Spleen (tissue), 11 donors: ENCODE results near the gene TMEM229B. TPM values are rescaled to one million over a fixed set of nuclear protein-coding genes. Genes with fewer than 3 reads are reported as not detected.

Experiments
- DNase-seq: peaks from one replicate; pipeline ENCODE4 v3.0.0-alpha.2; 2020
- H3K27ac ChIP-seq, 8 donors: fragments of 200-600 bp; sonication (generic) in 7 of 8; 1 replicate in 4 of 8; 2 replicates in 4 of 8; pipeline versions ENCODE4 v1.5.0 to v1.8.0; 2016 to 2021; ENCODE audit warnings: inconsistent platforms in 4 of 8, mild to moderate bottlenecking in 4 of 8, moderate library complexity in 1 of 8
- H3K27me3 ChIP-seq, 7 donors: fragments of 200-600 bp; sonication (generic) in 6 of 7; replicated peaks in 1 of 7; 1 replicate in 4 of 7; 2 replicates in 3 of 7; pipeline versions ENCODE4 v1.5.0 to v1.8.0; 2016 to 2021; ENCODE audit warnings: inconsistent platforms in 3 of 7, mild to moderate bottlenecking in 1 of 7
- H3K36me3 ChIP-seq, 6 donors: fragments of 200-600 bp; sonication (generic) in 5 of 6; 1 replicate in 4 of 6; 2 replicates in 2 of 6; pipeline versions ENCODE4 v1.5.0 to v1.8.0; 2016 to 2021; ENCODE audit warnings: inconsistent platforms in 2 of 6
- H3K4me1 ChIP-seq, 6 donors: fragments of 200-600 bp; sonication (generic) in 5 of 6; 1 replicate in 3 of 6; 2 replicates in 3 of 6; pipeline versions ENCODE4 v1.5.0 to v1.8.0; 2016 to 2021; ENCODE audit warnings: inconsistent platforms in 3 of 6
- H3K4me3 ChIP-seq, 8 donors: fragments of 200-600 bp; sonication (generic) in 7 of 8; 1 replicate in 4 of 8; 2 replicates in 4 of 8; pipeline versions ENCODE4 v1.5.0 to v1.8.0; 2016 to 2021; ENCODE audit warnings: inconsistent platforms in 4 of 8, mild to moderate bottlenecking in 4 of 8, moderate library complexity in 2 of 8
- H3K9me3 ChIP-seq, 8 donors: fragments of 200-600 bp; sonication (generic) in 7 of 8; 1 replicate in 4 of 8; 2 replicates in 4 of 8; pipeline versions ENCODE4 v1.5.0 to v1.8.0; 2016 to 2021; ENCODE audit warnings: inconsistent platforms in 4 of 8
- POLR2A ChIP-seq, 3 donors: fragments of 450-650 bp; IDR thresholded peaks; one replicate each; pipeline ENCODE4 v1.5.1; 2017; ENCODE audit warnings: antibody characterized with exemption in 3 of 3, mild to moderate bottlenecking in 1 of 3
- POLR2AphosphoS5 ChIP-seq, 3 donors: sonication (generic); formaldehyde crosslinking; IDR thresholded peaks; one replicate each; pipeline ENCODE4 v1.5.1; 2017; ENCODE audit warnings: antibody characterized with exemption in 3 of 3
- WGBS, 5 donors: extraction: QIAGEN DNeasy Blood & Tissue Kit in 3 of 5; methylation state at CpG; one replicate each; pipeline versions ENCODE4 v1.1.5 to v1.1.7; 2013 to 2018; 5-methylcytosine and 5-hydroxymethylcytosine counted together
- intact Hi-C: fragments of 100-400 bp; cut with DNase I; formaldehyde crosslinking; loops from one replicate; pipeline ENCODE4 v1.15.0; 2023; ENCODE audit warnings: low total_unique reads
- polyA plus RNA-seq, 3 donors: library from polyadenylated mRNA; stranded (reverse); fragments of 200-250 nt; gene quantifications; one replicate each; pipeline ENCODE4 v1.2.1, GENCODE V29; 2013
- total RNA-seq, 7 donors: library from RNA; depleted of rRNA in 3 of 7; stranded (reverse); fragments of >200 nt in 3 of 7; fragmentation: NEBNext Ultra II Directional in 4 of 7; extraction: Animal tissue kit (Norgen Biotek cat#: 25700) in 4 of 7; gene quantifications; one replicate each; pipeline versions ENCODE4 v1.1.0 to v1.2.1, GENCODE V29; 2016 to 2021
- TF ChIP-seq, protein P1 (sequence below), 11 experiments: fragments of 200-600 bp in 7 of 11; fragments of 450-650 bp in 4 of 11; sonication (generic) in 4 of 11; IDR thresholded peaks in 8 of 11; conservative IDR thresholded peaks in 3 of 11; 1 replicate in 7 of 11; 2 replicates in 4 of 11; pipeline versions ENCODE4 v1.4.0 to v1.8.0; 2016 to 2021; ENCODE audit warnings: antibody characterized with exemption in 11 of 11, inconsistent platforms in 4 of 11, mild to moderate bottlenecking in 1 of 11
- donor health status: healthy with polysubstance abuse.
- donor health status: DM: no; HTN: no; CAD: no; lungs with moderate emphysema.
- donor health status: DM: no; HTN: no; CAD: no.
- donor health status: Bipolar disorder and iron deficiency.
- donor health status: healthy.
- donor health status: DM: no; HTN: no; CAD: no.
- donor health status: DM: yes; HTN: yes; CAD: no.

TMEM229B gene
- total and polyA plus RNA-seq, 10 donors, result 3.0 to 36.0 (median 25.2) TPM

- no peak for DNase-seq
- H3K27ac ChIP-seq, result no peak overlapping the region
- H3K36me3 ChIP-seq, result peaks cover 0 to 8% (median 0%) of the 10 kb centered on the region in 6 donors
- H3K27me3 ChIP-seq, result no peaks in the 10 kb centered on the region
- intact Hi-C loops, result no loop called here
- TF ChIP-seq POLR2A (IDR thresholded peaks at IDR 0.05), result no peak
- TF ChIP-seq, protein P1, sequence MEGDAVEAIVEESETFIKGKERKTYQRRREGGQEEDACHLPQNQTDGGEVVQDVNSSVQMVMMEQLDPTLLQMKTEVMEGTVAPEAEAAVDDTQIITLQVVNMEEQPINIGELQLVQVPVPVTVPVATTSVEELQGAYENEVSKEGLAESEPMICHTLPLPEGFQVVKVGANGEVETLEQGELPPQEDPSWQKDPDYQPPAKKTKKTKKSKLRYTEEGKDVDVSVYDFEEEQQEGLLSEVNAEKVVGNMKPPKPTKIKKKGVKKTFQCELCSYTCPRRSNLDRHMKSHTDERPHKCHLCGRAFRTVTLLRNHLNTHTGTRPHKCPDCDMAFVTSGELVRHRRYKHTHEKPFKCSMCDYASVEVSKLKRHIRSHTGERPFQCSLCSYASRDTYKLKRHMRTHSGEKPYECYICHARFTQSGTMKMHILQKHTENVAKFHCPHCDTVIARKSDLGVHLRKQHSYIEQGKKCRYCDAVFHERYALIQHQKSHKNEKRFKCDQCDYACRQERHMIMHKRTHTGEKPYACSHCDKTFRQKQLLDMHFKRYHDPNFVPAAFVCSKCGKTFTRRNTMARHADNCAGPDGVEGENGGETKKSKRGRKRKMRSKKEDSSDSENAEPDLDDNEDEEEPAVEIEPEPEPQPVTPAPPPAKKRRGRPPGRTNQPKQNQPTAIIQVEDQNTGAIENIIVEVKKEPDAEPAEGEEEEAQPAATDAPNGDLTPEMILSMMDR (IDR thresholded peaks at IDR 0.05 in 8 of 11, conservative IDR thresholded peaks at IDR 0.05 in 3 of 11), result no peak
- TF ChIP-seq POLR2AphosphoS5 (IDR thresholded peaks at IDR 0.05), result no peak
- H3K4me3 ChIP-seq, result no peak overlapping the region
- peaks cover 0 to 7% (median 0%) of the 10 kb centered on the region in 6 donors for H3K4me1 ChIP-seq
- no peaks in the 10 kb centered on the region for H3K9me3 ChIP-seq
- 82 to 100% (median 86%) methylated on average over 1 of the region's 1 CpG for WGBS, 5 donors
Measured at GRCh38 chr14:67467134-67467533, 21.4 kb downstream of the TMEM229B start.

GRCh38 chr14:67464879-67465278 is 23.6 kb downstream of the TMEM229B start:
- Histone ChIP-seq H3K9me3 (no peaks in the 10 kb centered on the region), H3K27ac (no peak overlapping the region), H3K36me3 (no peaks in the 10 kb centered on the region), H3K4me3 (no peak overlapping the region), H3K27me3 (no peaks in the 10 kb centered on the region), H3K4me1 (peaks cover 0 to 7% (median 0%) of the 10 kb centered on the region in 6 donors)
- intact Hi-C loops, result no loop called here
- WGBS, 5 donors, result 86 to 91% (median 88%) methylated on average over 8 of the region's 8 CpGs
- DNase-seq, result peak; percentile 30
- TF ChIP-seq, protein P1 (IDR thresholded peaks at IDR 0.05 in 8 of 11, conservative IDR thresholded peaks at IDR 0.05 in 3 of 11), result no peak
- TF ChIP-seq POLR2A (IDR thresholded peaks at IDR 0.05) (no peak), POLR2AphosphoS5 (IDR thresholded peaks at IDR 0.05) (no peak)

GRCh38 chr14:67464377-67464776 is 24.1 kb downstream of the TMEM229B start:
- H3K4me3 ChIP-seq, result no peak overlapping the region
- H3K36me3 ChIP-seq, result no peaks in the 10 kb centered on the region
- no peaks in the 10 kb centered on the region for H3K27me3 ChIP-seq
- TF ChIP-seq, protein P1 (IDR thresholded peaks at IDR 0.05 in 8 of 11, conservative IDR thresholded peaks at IDR 0.05 in 3 of 11), result no peak
- TF ChIP-seq POLR2A (IDR thresholded peaks at IDR 0.05), result no peak
- TF ChIP-seq POLR2AphosphoS5 (IDR thresholded peaks at IDR 0.05), result no peak
- peaks cover 0 to 7% (median 0%) of the 10 kb centered on the region in 6 donors for H3K4me1 ChIP-seq
- H3K27ac ChIP-seq, result no peak overlapping the region
- intact Hi-C loops, result no loop called here
- no peak for DNase-seq
- H3K9me3 ChIP-seq, result no peaks in the 10 kb centered on the region
- 31 to 38% (median 33%) methylated on average over 6 of the region's 6 CpGs for WGBS, 5 donors

DNA sequence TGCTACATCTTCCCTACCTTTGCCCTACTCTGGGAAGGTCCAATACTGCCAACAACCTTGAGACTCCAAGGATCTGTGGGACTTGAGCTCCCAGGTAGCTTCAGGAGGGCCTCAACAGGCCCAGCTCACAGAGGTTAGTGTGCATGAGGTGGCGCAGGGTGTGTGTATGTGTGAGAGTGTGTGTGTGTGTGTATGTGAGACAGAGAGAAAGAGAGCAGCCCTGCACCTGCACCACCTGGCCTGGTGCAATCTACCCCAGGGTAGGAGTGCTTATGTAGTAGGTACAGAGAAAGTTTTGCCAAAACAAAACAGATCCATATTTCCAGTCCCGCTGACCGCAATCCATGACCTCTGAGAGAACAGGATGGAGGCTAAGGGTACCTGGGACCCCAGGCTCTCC is 24.6 kb downstream of the TMEM229B start:
- no peak overlapping the region for H3K27ac ChIP-seq
- no peaks in the 10 kb centered on the region for H3K36me3 ChIP-seq
- intact Hi-C loops, result no loop called here
- H3K4me1 ChIP-seq, result peaks cover 0 to 7% (median 0%) of the 10 kb centered on the region in 6 donors
- H3K27me3 ChIP-seq, result no peaks in the 10 kb centered on the region
- DNase-seq, result no peak
- H3K4me3 ChIP-seq, result no peak overlapping the region
- TF ChIP-seq, protein P1 (IDR thresholded peaks at IDR 0.05 in 8 of 11, conservative IDR thresholded peaks at IDR 0.05 in 3 of 11), result no peak
- WGBS, 5 donors, result 89 to 97% (median 93%) methylated on average over 3 of the region's 3 CpGs
- H3K9me3 ChIP-seq, result no peaks in the 10 kb centered on the region
